ENCODE data around the gene MADCAM1.

The MADCAM1 gene

GRCh38 chr19:468587-469256 is 27.6 kb upstream of the MADCAM1 start:
- no peak for DNase-seq (ENCODE audit: low read depth in 2 of 2)
- no peak overlapping the region for H3K4me3 ChIP-seq (replicated peaks in 1 of 2; ENCODE audit: low read depth in 2 of 2, low read length in 2 of 2)
- no peak for TF ChIP-seq CTCF (IDR thresholded peaks at IDR 0.05; ENCODE audit: low read depth, low read length)

- TF ChIP-seq CTCF (IDR thresholded peaks at IDR 0.05; ENCODE audit: low read depth, low read length) = no peak
- H3K4me3 ChIP-seq (replicated peaks in 1 of 2; ENCODE audit: low read depth in 2 of 2, low read length in 2 of 2) = no peak overlapping the region
- DNase-seq (ENCODE audit: low read depth in 2 of 2) = no peak
Measured at GRCh38 chr19:469833-470232, 26.5 kb upstream of the MADCAM1 start.

GRCh38 chr19:470701-471100 is 25.6 kb upstream of the MADCAM1 start:
- TF ChIP-seq CTCF (IDR thresholded peaks at IDR 0.05; ENCODE audit: low read depth, low read length) = no peak
- no peak overlapping the region for H3K4me3 ChIP-seq (replicated peaks in 1 of 2; ENCODE audit: low read depth in 2 of 2, low read length in 2 of 2)
- no peak for DNase-seq (ENCODE audit: low read depth in 2 of 2)

GRCh38 chr19:472005-472858 is 24.1 kb upstream of the MADCAM1 start:
- DNase-seq (ENCODE audit: low read depth in 2 of 2) = no peak
- no peak for TF ChIP-seq CTCF (IDR thresholded peaks at IDR 0.05; ENCODE audit: low read depth, low read length)

GRCh38 chr19:474126-475078 is 21.9 kb upstream of the MADCAM1 start:
- H3K4me3 ChIP-seq (replicated peaks in 1 of 2; ENCODE audit: low read depth in 2 of 2, low read length in 2 of 2) = no peak overlapping the region
- DNase-seq (ENCODE audit: low read depth in 2 of 2) = no peak
- no peak for TF ChIP-seq CTCF (IDR thresholded peaks at IDR 0.05; ENCODE audit: low read depth, low read length)

More at GRCh38 chr19:472005-472858, 24.1 kb upstream of the MADCAM1 start:
- H3K4me3 ChIP-seq (replicated peaks in 1 of 2; ENCODE audit: low read depth in 2 of 2, low read length in 2 of 2) = no peak overlapping the region

- DNase-seq (ENCODE audit: low read depth in 2 of 2) = no peak
- TF ChIP-seq CTCF (IDR thresholded peaks at IDR 0.05; ENCODE audit: low read depth, low read length) = no peak
- H3K4me3 ChIP-seq (replicated peaks in 1 of 2; ENCODE audit: low read depth in 2 of 2, low read length in 2 of 2) = no peak overlapping the region
Measured at GRCh38 chr19:475360-475759, 20.9 kb upstream of the MADCAM1 start.

Data from cardiac fibroblast (primary cell).